Omental fat pad (tissue), 4 donors: ENCODE measurements around the gene ARHGEF4. TPM values are rescaled to one million over a fixed set of nuclear protein-coding genes. Genes with fewer than 3 reads are reported as not detected.

Experiments used
- ATAC-seq: fragments of 150-250 bp; one replicate; pipeline ENCODE4 v1.9.1; 2016; ENCODE audit warnings: mild to moderate bottlenecking, moderate library complexity; ENCODE audit not compliant: low FRiP score
- DNase-seq: peaks from one replicate; pipeline ENCODE4 v3.0.0-alpha.2; 2019; ENCODE audit warnings: low spot score
- CTCF ChIP-seq, 3 donors: fragments of 450-650 bp; IDR thresholded peaks; one replicate each; pipeline ENCODE4 v1.5.1; 2016 to 2017; ENCODE audit warnings: antibody characterized with exemption in 3 of 3, mild to moderate bottlenecking in 3 of 3, moderate library complexity in 2 of 3
- total RNA-seq, 4 donors: library from RNA; depleted of rRNA; stranded (reverse); fragments of >200 nt; gene quantifications; one replicate each; pipeline ENCODE4 v1.1.0, GENCODE V29; 2016

Gene ARHGEF4
- total RNA-seq, 4 donors from 2014 or later, result 2.0 to 18.0 (median 15.0) TPM

- ATAC-seq, result no peak
- TF ChIP-seq CTCF (IDR thresholded peaks at IDR 0.05), result no peak
Measured at GRCh38 chr2:131008967-131009366, 172.3 kb downstream of the ARHGEF4 start.

GRCh38 chr2:131009713-131010475 lies 173.2 kb downstream of the ARHGEF4 start:
- no peak for DNase-seq
- no peak for ATAC-seq
- no peak for TF ChIP-seq CTCF (IDR thresholded peaks at IDR 0.05)

More at GRCh38 chr2:131008967-131009366, 172.3 kb downstream of the ARHGEF4 start:
- no peak for DNase-seq

GRCh38 chr2:131010566-131010965 lies 173.9 kb downstream of the ARHGEF4 start:
- TF ChIP-seq CTCF (IDR thresholded peaks at IDR 0.05), result no peak
- no peak for ATAC-seq
- no peak for DNase-seq

GRCh38 chr2:131011486-131011885 lies 174.8 kb downstream of the ARHGEF4 start:
- no peak for TF ChIP-seq CTCF (IDR thresholded peaks at IDR 0.05)
- ATAC-seq (no peak), DNase-seq (no peak)

- DNase-seq (no peak), ATAC-seq (no peak)
- TF ChIP-seq CTCF (IDR thresholded peaks at IDR 0.05), result no peak
Measured at GRCh38 chr2:131014141-131014540, 177.4 kb downstream of the ARHGEF4 start.

- no peak for TF ChIP-seq CTCF (IDR thresholded peaks at IDR 0.05)
- no peak for DNase-seq
- ATAC-seq, result no peak
Measured at GRCh38 chr2:131015764-131016163, 179.1 kb downstream of the ARHGEF4 start.
